GM12878 (cell line): Measurements from ENCODE around the gene GNGT2. TPM values are rescaled to one million over a fixed set of nuclear protein-coding genes. Genes with fewer than 3 reads are reported as not detected.

Experiments used
- ATF7 ChIP-seq: fragments of 450-650 bp; IDR thresholded peaks from 2 replicates; pipeline ENCODE4 v1.6.1; 2016; ENCODE audit warnings: low read depth, mild to moderate bottlenecking
- CBFB ChIP-seq: IDR thresholded peaks from 2 replicates; pipeline ENCODE4 v1.6.1; 2016; ENCODE audit warnings: antibody characterized with exemption, low read depth
- CHD1 ChIP-seq: IDR thresholded peaks from 2 replicates; pipeline ENCODE4 v1.6.1; 2012; ENCODE audit warnings: low read depth, low read length, improper control_type of control experiment
- ETV6 ChIP-seq, 2 experiments: fragments of 450-650 bp in 1 of 2; IDR thresholded peaks in 1 of 2; conservative IDR thresholded peaks in 1 of 2; 2 replicates each; pipeline ENCODE4 v1.6.1; 2014; ENCODE audit warnings: antibody characterized with exemption in 1 of 2, borderline replicate concordance in 1 of 2, low read depth in 1 of 2, mild to moderate bottlenecking in 1 of 2, moderate library complexity in 1 of 2
- FOXM1 ChIP-seq: IDR thresholded peaks from 2 replicates; pipeline ENCODE4 v1.6.1; 2012; ENCODE audit warnings: low read depth, mild to moderate bottlenecking, inconsistent platforms, low read length, moderate library complexity
- HCFC1 ChIP-seq: fragments of 150-350 bp; IDR thresholded peaks from 2 replicates; pipeline ENCODE4 v1.6.1; 2014; ENCODE audit warnings: low read length
- HDAC6 ChIP-seq: fragments of 200-600 bp; sonication (generic); IDR thresholded peaks from one replicate; pipeline ENCODE4 v1.8.0; 2017; ENCODE audit warnings: antibody characterized with exemption; ENCODE audit not compliant: unreplicated experiment
- LARP7 ChIP-seq: fragments of 450-650 bp; IDR thresholded peaks from 2 replicates; pipeline ENCODE4 v1.6.1; 2017; ENCODE audit warnings: mild to moderate bottlenecking
- NFYA ChIP-seq: IDR thresholded peaks from 2 replicates; pipeline ENCODE4 v1.6.1; 2011; ENCODE audit warnings: low read depth, mild to moderate bottlenecking, low read length, improper control_type of control experiment, borderline replicate concordance
- NR2C1 ChIP-seq: fragments of 450-650 bp; IDR thresholded peaks from 2 replicates; pipeline ENCODE4 v1.6.1; 2017; ENCODE audit warnings: antibody characterized with exemption, mild to moderate bottlenecking, moderate library complexity
- PAX8 ChIP-seq: fragments of 450-650 bp; IDR thresholded peaks from 2 replicates; pipeline ENCODE4 v1.6.1; 2017; ENCODE audit warnings: mild to moderate bottlenecking, moderate library complexity
- RAD51 ChIP-seq: fragments of 450-650 bp; IDR thresholded peaks from 2 replicates; pipeline ENCODE4 v1.6.1; 2016; ENCODE audit warnings: moderate library complexity, mild to moderate bottlenecking, inconsistent platforms
- SMAD5 ChIP-seq: IDR thresholded peaks from 2 replicates; pipeline ENCODE4 v1.6.1; 2016; ENCODE audit warnings: antibody characterized with exemption, low read depth
- SPI1 ChIP-seq: IDR thresholded peaks from 2 replicates; pipeline ENCODE4 v1.6.1; 2011; ENCODE audit warnings: low read depth, mild to moderate bottlenecking, low read length, moderate library complexity, borderline replicate concordance; ENCODE audit not compliant: insufficient read depth
- SRF ChIP-seq, 2 experiments: IDR thresholded peaks; 2 replicates each; pipeline ENCODE4 v1.6.1; 2011; ENCODE audit warnings: low read depth in 2 of 2, low read length in 2 of 2, mild to moderate bottlenecking in 1 of 2, moderate library complexity in 1 of 2
- SUZ12 ChIP-seq: fragments of 200-600 bp; sonication (generic); IDR thresholded peaks from one replicate; pipeline ENCODE4 v1.6.1; 2018; ENCODE audit warnings: antibody characterized with exemption, mild to moderate bottlenecking; ENCODE audit not compliant: unreplicated experiment
- TBL1XR1 ChIP-seq: IDR thresholded peaks from 2 replicates; pipeline ENCODE4 v1.6.1; 2012; ENCODE audit warnings: low read depth, low read length, improper control_type of control experiment
- TCF12 ChIP-seq: IDR thresholded peaks from 2 replicates; pipeline ENCODE4 v1.6.1; 2011; ENCODE audit warnings: low read depth, mild to moderate bottlenecking, low read length
- TCF3 ChIP-seq: IDR thresholded peaks from 2 replicates; pipeline ENCODE4 v1.6.1; 2012; ENCODE audit warnings: low read depth, mild to moderate bottlenecking, low read length, borderline replicate concordance; ENCODE audit not compliant: insufficient read depth
- ZBED1 ChIP-seq: IDR thresholded peaks from 2 replicates; pipeline ENCODE4 v1.6.1; 2016; ENCODE audit warnings: borderline replicate concordance
- ZNF207 ChIP-seq: fragments of 450-650 bp; IDR thresholded peaks from 2 replicates; pipeline ENCODE4 v1.6.1; 2014; ENCODE audit warnings: antibody characterized with exemption, mild to moderate bottlenecking, borderline replicate concordance
- polyA plus RNA-seq, 11 experiments: library from polyadenylated mRNA; depleted of rRNA in 4 of 11; unstranded in 6 of 11; stranded (reverse) in 5 of 11; fragments of >200 nt; fragmentation: Nextera tagmentation in 4 of 11; fragmentation: Illumina TruSeq in 1 of 11; extraction: Ambion mirVana in 4 of 11; extraction: Trizol in 1 of 11; gene quantifications; 1 replicate in 1 of 11; 2 replicates in 10 of 11; pipeline versions ENCODE4 v1.2.1 to v1.2.3, GENCODE V29; 2011 to 2016; ENCODE audit warnings: inconsistent platforms in 2 of 11, missing spikeins in 2 of 11, low read depth in 1 of 11
- total RNA-seq, 4 experiments: library from RNA; depleted of rRNA in 3 of 4; stranded (reverse); fragments of >200 nt in 3 of 4; fragmentation: Illumina TruSeq in 1 of 4; extraction: Trizol in 1 of 4; gene quantifications; 2 replicates each; pipeline versions ENCODE4 v1.2.1 to v1.2.3, GENCODE V29; 2013 to 2021
- TF ChIP-seq, protein P1 (sequence below): fragments of 450-650 bp; IDR thresholded peaks from 2 replicates; pipeline ENCODE4 v1.6.1; 2017; ENCODE audit warnings: borderline replicate concordance
- TF ChIP-seq, protein P2 (sequence below): IDR thresholded peaks from 2 replicates; pipeline ENCODE4 v1.6.1; 2012; ENCODE audit warnings: mild to moderate bottlenecking, low read depth, low read length
- TF ChIP-seq, protein P3 (sequence below): IDR thresholded peaks from 2 replicates; pipeline ENCODE4 v1.6.1; 2012; ENCODE audit warnings: low read length, inconsistent platforms
- TF ChIP-seq, protein P4 (sequence below): IDR thresholded peaks from 2 replicates; pipeline ENCODE4 v1.6.1; 2012; ENCODE audit warnings: low read depth, low read length, improper control_type of control experiment

GNGT2 gene
- total and polyA plus RNA-seq, 10 of the 15 experiments (the other 5 are each of a cell fraction or from before 2014, with no cell fraction given), result 15.3 to 60.4 (median 32.0) TPM

DNA sequence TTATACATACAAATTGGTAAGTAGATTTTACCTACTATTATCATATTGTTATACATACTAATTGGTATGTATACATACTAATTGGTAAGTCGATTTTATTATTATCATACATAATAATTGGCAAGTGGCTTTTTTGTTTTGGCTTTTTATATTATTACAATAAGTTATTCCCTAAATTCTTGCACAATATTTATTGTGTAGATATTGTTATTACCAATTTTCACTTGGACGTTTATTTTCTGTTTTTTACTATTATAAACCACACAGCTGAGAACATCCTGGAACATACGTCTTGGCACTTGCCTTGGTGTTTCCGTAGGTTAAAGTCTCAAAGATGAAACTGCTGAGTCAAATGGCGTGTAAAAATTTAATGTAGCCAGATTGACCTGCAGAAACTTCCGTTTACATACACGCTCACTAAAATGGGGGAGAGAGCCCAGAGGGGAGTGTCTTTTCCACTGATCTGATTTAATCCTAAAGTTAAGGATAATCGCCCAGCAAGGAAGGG, 18.9 kb downstream of the GNGT2 start (continued):
- TF ChIP-seq, protein P1, sequence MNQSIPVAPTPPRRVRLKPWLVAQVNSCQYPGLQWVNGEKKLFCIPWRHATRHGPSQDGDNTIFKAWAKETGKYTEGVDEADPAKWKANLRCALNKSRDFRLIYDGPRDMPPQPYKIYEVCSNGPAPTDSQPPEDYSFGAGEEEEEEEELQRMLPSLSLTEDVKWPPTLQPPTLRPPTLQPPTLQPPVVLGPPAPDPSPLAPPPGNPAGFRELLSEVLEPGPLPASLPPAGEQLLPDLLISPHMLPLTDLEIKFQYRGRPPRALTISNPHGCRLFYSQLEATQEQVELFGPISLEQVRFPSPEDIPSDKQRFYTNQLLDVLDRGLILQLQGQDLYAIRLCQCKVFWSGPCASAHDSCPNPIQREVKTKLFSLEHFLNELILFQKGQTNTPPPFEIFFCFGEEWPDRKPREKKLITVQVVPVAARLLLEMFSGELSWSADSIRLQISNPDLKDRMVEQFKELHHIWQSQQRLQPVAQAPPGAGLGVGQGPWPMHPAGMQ, result no peak
- peak in 1 of 2 experiments; percentile 58; a peak in 1 of 4 replicates for TF ChIP-seq ETV6 (conservative IDR thresholded peaks at IDR 0.05 in 1 of 2, IDR thresholded peaks at IDR 0.05 in 1 of 2; ENCODE audit: borderline replicate concordance in 1 of 2, low read depth in 1 of 2)
- no peak for TF ChIP-seq TCF12
- TF ChIP-seq HDAC6, result no peak
- no peak for TF ChIP-seq SRF (IDR thresholded peaks at IDR 0.05; ENCODE audit: low read depth in 2 of 2, low read length in 2 of 2)
- TF ChIP-seq ZBED1, result no peak; the same call in 1 of the 2 replicates
- no peak for TF ChIP-seq SMAD5
- TF ChIP-seq TBL1XR1, result 0 out of 2 replicates have a peak, but pooled peaks have one; percentile 14
- no peak for TF ChIP-seq NFYA
- TF ChIP-seq PAX8, result peak; percentile 84; the same call in 1 of the 2 replicates
- TF ChIP-seq SUZ12, result no peak
- TF ChIP-seq HCFC1, result no peak
- TF ChIP-seq, protein P2, sequence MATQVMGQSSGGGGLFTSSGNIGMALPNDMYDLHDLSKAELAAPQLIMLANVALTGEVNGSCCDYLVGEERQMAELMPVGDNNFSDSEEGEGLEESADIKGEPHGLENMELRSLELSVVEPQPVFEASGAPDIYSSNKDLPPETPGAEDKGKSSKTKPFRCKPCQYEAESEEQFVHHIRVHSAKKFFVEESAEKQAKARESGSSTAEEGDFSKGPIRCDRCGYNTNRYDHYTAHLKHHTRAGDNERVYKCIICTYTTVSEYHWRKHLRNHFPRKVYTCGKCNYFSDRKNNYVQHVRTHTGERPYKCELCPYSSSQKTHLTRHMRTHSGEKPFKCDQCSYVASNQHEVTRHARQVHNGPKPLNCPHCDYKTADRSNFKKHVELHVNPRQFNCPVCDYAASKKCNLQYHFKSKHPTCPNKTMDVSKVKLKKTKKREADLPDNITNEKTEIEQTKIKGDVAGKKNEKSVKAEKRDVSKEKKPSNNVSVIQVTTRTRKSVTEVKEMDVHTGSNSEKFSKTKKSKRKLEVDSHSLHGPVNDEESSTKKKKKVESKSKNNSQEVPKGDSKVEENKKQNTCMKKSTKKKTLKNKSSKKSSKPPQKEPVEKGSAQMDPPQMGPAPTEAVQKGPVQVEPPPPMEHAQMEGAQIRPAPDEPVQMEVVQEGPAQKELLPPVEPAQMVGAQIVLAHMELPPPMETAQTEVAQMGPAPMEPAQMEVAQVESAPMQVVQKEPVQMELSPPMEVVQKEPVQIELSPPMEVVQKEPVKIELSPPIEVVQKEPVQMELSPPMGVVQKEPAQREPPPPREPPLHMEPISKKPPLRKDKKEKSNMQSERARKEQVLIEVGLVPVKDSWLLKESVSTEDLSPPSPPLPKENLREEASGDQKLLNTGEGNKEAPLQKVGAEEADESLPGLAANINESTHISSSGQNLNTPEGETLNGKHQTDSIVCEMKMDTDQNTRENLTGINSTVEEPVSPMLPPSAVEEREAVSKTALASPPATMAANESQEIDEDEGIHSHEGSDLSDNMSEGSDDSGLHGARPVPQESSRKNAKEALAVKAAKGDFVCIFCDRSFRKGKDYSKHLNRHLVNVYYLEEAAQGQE, result no peak
- 0 out of 2 replicates have a peak, but pooled peaks have one; percentile 48 for TF ChIP-seq TCF3
- TF ChIP-seq ZNF207, result no peak
- no peak for TF ChIP-seq CBFB
- TF ChIP-seq ATF7, result peak; percentile 58; the same call in 1 of the 2 replicates
- no peak; the same call in 1 of the 2 replicates for TF ChIP-seq RAD51
- TF ChIP-seq LARP7, result no peak
- peak; percentile 79; the same call in 1 of the 2 replicates for TF ChIP-seq FOXM1
- TF ChIP-seq, protein P3, sequence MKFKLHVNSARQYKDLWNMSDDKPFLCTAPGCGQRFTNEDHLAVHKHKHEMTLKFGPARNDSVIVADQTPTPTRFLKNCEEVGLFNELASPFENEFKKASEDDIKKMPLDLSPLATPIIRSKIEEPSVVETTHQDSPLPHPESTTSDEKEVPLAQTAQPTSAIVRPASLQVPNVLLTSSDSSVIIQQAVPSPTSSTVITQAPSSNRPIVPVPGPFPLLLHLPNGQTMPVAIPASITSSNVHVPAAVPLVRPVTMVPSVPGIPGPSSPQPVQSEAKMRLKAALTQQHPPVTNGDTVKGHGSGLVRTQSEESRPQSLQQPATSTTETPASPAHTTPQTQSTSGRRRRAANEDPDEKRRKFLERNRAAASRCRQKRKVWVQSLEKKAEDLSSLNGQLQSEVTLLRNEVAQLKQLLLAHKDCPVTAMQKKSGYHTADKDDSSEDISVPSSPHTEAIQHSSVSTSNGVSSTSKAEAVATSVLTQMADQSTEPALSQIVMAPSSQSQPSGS, result peak; percentile 79
- TF ChIP-seq SPI1, result no peak
- TF ChIP-seq, protein P4, sequence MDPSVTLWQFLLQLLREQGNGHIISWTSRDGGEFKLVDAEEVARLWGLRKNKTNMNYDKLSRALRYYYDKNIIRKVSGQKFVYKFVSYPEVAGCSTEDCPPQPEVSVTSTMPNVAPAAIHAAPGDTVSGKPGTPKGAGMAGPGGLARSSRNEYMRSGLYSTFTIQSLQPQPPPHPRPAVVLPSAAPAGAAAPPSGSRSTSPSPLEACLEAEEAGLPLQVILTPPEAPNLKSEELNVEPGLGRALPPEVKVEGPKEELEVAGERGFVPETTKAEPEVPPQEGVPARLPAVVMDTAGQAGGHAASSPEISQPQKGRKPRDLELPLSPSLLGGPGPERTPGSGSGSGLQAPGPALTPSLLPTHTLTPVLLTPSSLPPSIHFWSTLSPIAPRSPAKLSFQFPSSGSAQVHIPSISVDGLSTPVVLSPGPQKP, result no peak
- no peak for TF ChIP-seq NR2C1
- no peak for TF ChIP-seq CHD1
